Measurements from ENCODE around the gene HMMR. TPM values are rescaled to one million over a fixed set of nuclear protein-coding genes. Genes with fewer than 3 reads are reported as not detected.
"Not testable (repeated sequence)": the region's sequence is repeated elsewhere in the genome, so short reads cannot be mapped to it uniquely, and the experiment has no call there.

Gene HMMR
- total RNA-seq: 2.5 and 2.9 TPM in 2 replicates

GRCh38 chr5:163460562-163461171, at the start of gene HMMR:
Gene HMMR (plus strand): TSS chr5:163460632. CDS start chr5:163460693, 61 bp downstream.
- H3K4me3 ChIP-seq (ENCODE audit: insufficient read depth, low read length): peak within 1 kb of the TSS; percentile 88
- H3K9me3 ChIP-seq (ENCODE audit: low read depth, low read length): no peaks in the 10 kb centered on the region
- H3K27me3 ChIP-seq (ENCODE audit: insufficient read depth, low read length): no peaks in the 10 kb centered on the region
- no peaks in the 10 kb centered on the region for H4K20me1 ChIP-seq (ENCODE audit: insufficient read depth, low read length)
- H3K4me1 ChIP-seq (ENCODE audit: insufficient read depth, low read length): peaks cover 37% of the 10 kb centered on the region
- H3K36me3 ChIP-seq (ENCODE audit: insufficient read depth, low read length): peaks cover 3% of the 10 kb centered on the region
- no peak for TF ChIP-seq CTCF (IDR thresholded peaks at IDR 0.05; ENCODE audit: extremely low read depth, low read depth, low read length)
- peak; percentile 31 for DNase-seq (ENCODE audit: insufficient read length, low spot score, missing footprints)
- H3K4me2 ChIP-seq (ENCODE audit: insufficient read depth, low read length): peak within 1 kb of the TSS; percentile 98
- H2AFZ ChIP-seq (ENCODE audit: low read length): peak within 1 kb of the TSS; percentile 99
- H3K79me2 ChIP-seq (ENCODE audit: insufficient read depth, low read length): peaks cover 39% of the 10 kb centered on the region
- peak within 1 kb of the TSS; percentile 99 for H3K27ac ChIP-seq (ENCODE audit: low read depth, low read length)

GRCh38 chr5:163415673-163416072, 44.8 kb upstream of the HMMR start:
- peaks cover 24% of the 10 kb centered on the region for H3K27me3 ChIP-seq (ENCODE audit: insufficient read depth, low read length)
- H3K9me3 ChIP-seq (ENCODE audit: low read depth, low read length); H4K20me1 ChIP-seq (ENCODE audit: insufficient read depth, low read length); H3K36me3 ChIP-seq (ENCODE audit: insufficient read depth, low read length); H3K4me1 ChIP-seq (ENCODE audit: insufficient read depth, low read length); H3K79me2 ChIP-seq (ENCODE audit: insufficient read depth, low read length); DNase-seq (ENCODE audit: insufficient read length, low spot score, missing footprints); H3K27ac ChIP-seq (ENCODE audit: low read depth, low read length); H2AFZ ChIP-seq (ENCODE audit: low read length); H3K4me2 ChIP-seq (ENCODE audit: insufficient read depth, low read length); H3K4me3 ChIP-seq (ENCODE audit: insufficient read depth, low read length): not testable (repeated sequence)

GRCh38 chr5:163424836-163425235, 35.6 kb upstream of the HMMR start:
- H3K4me2 ChIP-seq (ENCODE audit: insufficient read depth, low read length): no peak overlapping the region
- no peak overlapping the region for H3K4me3 ChIP-seq (ENCODE audit: insufficient read depth, low read length)
- H2AFZ ChIP-seq (ENCODE audit: low read length): no peak overlapping the region
- no peaks in the 10 kb centered on the region for H3K27me3 ChIP-seq (ENCODE audit: insufficient read depth, low read length)
- no peaks in the 10 kb centered on the region for H3K4me1 ChIP-seq (ENCODE audit: insufficient read depth, low read length)
- H3K79me2 ChIP-seq (ENCODE audit: insufficient read depth, low read length): no peaks in the 10 kb centered on the region
- H3K27ac ChIP-seq (ENCODE audit: low read depth, low read length): no peak overlapping the region
- H3K9me3 ChIP-seq (ENCODE audit: low read depth, low read length): no peaks in the 10 kb centered on the region
- no peaks in the 10 kb centered on the region for H3K36me3 ChIP-seq (ENCODE audit: insufficient read depth, low read length)
- TF ChIP-seq CTCF (IDR thresholded peaks at IDR 0.05; ENCODE audit: extremely low read depth, low read depth, low read length): no peak
- DNase-seq (ENCODE audit: insufficient read length, low spot score, missing footprints): no peak
- no peaks in the 10 kb centered on the region for H4K20me1 ChIP-seq (ENCODE audit: insufficient read depth, low read length)

GRCh38 chr5:163426128-163426527, 34.3 kb upstream of the HMMR start:
- not testable (repeated sequence) for H4K20me1 ChIP-seq (ENCODE audit: insufficient read depth, low read length); H3K4me3 ChIP-seq (ENCODE audit: insufficient read depth, low read length); H2AFZ ChIP-seq (ENCODE audit: low read length); H3K27me3 ChIP-seq (ENCODE audit: insufficient read depth, low read length); H3K27ac ChIP-seq (ENCODE audit: low read depth, low read length); H3K9me3 ChIP-seq (ENCODE audit: low read depth, low read length); H3K79me2 ChIP-seq (ENCODE audit: insufficient read depth, low read length); DNase-seq (ENCODE audit: insufficient read length, low spot score, missing footprints); H3K4me1 ChIP-seq (ENCODE audit: insufficient read depth, low read length); H3K4me2 ChIP-seq (ENCODE audit: insufficient read depth, low read length); H3K36me3 ChIP-seq (ENCODE audit: insufficient read depth, low read length)

- TF ChIP-seq CTCF (IDR thresholded peaks at IDR 0.05; ENCODE audit: extremely low read depth, low read depth, low read length): no peak
- DNase-seq (ENCODE audit: insufficient read length, low spot score, missing footprints): no peak
- no peak overlapping the region for H3K27ac ChIP-seq (ENCODE audit: low read depth, low read length)
Observed at GRCh38 chr5:163432544-163432943, 27.9 kb upstream of the HMMR start.

More at GRCh38 chr5:163432544-163432943, 27.9 kb upstream of the HMMR start:
- H3K9me3 ChIP-seq (ENCODE audit: low read depth, low read length): no peaks in the 10 kb centered on the region
- peaks cover 2% of the 10 kb centered on the region for H3K79me2 ChIP-seq (ENCODE audit: insufficient read depth, low read length)
- no peak overlapping the region for H2AFZ ChIP-seq (ENCODE audit: low read length)
- H3K4me2 ChIP-seq (ENCODE audit: insufficient read depth, low read length): no peak overlapping the region
- H3K27me3 ChIP-seq (ENCODE audit: insufficient read depth, low read length): no peaks in the 10 kb centered on the region
- peaks cover 8% of the 10 kb centered on the region for H3K4me1 ChIP-seq (ENCODE audit: insufficient read depth, low read length)
- H3K36me3 ChIP-seq (ENCODE audit: insufficient read depth, low read length): no peaks in the 10 kb centered on the region
- no peaks in the 10 kb centered on the region for H4K20me1 ChIP-seq (ENCODE audit: insufficient read depth, low read length)
- H3K4me3 ChIP-seq (ENCODE audit: insufficient read depth, low read length): no peak overlapping the region
